K562 (cell line): ENCODE results near the gene SETD1B. TPM values are rescaled to one million over a fixed set of nuclear protein-coding genes. Genes with fewer than 3 reads are reported as not detected.

Experiments used
- ADNP ChIP-seq: fragments of 200-800 bp; sonication (Bioruptor generic); IDR thresholded peaks from 2 replicates; pipeline ENCODE4 v1.6.1; 2016; ENCODE audit warnings: missing genetic modification characterization, missing compliant biosample characterization
- ATF7 ChIP-seq: fragments of 450-650 bp; IDR thresholded peaks from 2 replicates; pipeline ENCODE4 v1.7.1; 2014; ENCODE audit warnings: mild to moderate bottlenecking, moderate library complexity
- BCOR ChIP-seq: fragments of 450-650 bp; IDR thresholded peaks from 2 replicates; pipeline ENCODE4 v1.6.1; 2016
- BRD4 ChIP-seq: fragments of 200-600 bp; sonication (generic); IDR thresholded peaks from 2 replicates; pipeline ENCODE4 v1.6.1; 2017; ENCODE audit warnings: inconsistent platforms
- ELF2 ChIP-seq: fragments of 250-450 bp; sonication (Bioruptor Pico); IDR thresholded peaks from 2 replicates; pipeline ENCODE4 v1.5.0; 2021; ENCODE audit warnings: mild to moderate bottlenecking
- EP300 ChIP-seq: IDR thresholded peaks from 2 replicates; pipeline ENCODE4 v1.6.1; 2012; ENCODE audit warnings: low read length, improper control_type of control experiment
- ERF ChIP-seq: fragments of 450-650 bp; formaldehyde crosslinking; IDR thresholded peaks from 2 replicates; pipeline ENCODE4 v1.4.0; 2020; ENCODE audit warnings: mild to moderate bottlenecking, mixed read lengths
- GATAD2B ChIP-seq: fragments of 450-650 bp; IDR thresholded peaks from 2 replicates; pipeline ENCODE4 v1.6.1; 2017; ENCODE audit warnings: mild to moderate bottlenecking, borderline replicate concordance
- GTF2A2 ChIP-seq: IDR thresholded peaks from 2 replicates; pipeline ENCODE4 v1.6.1; 2016; ENCODE audit warnings: mild to moderate bottlenecking, missing genetic modification characterization, missing compliant biosample characterization
- HES1 ChIP-seq: fragments of 450-650 bp; IDR thresholded peaks from 2 replicates; pipeline ENCODE4 v1.6.1; 2016; ENCODE audit warnings: low read depth, mild to moderate bottlenecking, moderate library complexity
- HMG20A ChIP-seq: fragments of 450-650 bp; formaldehyde crosslinking; conservative IDR thresholded peaks from 2 replicates; pipeline ENCODE4 v1.4.0; 2020; ENCODE audit warnings: mild to moderate bottlenecking, mixed read lengths
- ILF3 ChIP-seq: fragments of 450-650 bp; IDR thresholded peaks from 2 replicates; pipeline ENCODE4 v1.6.1; 2018; ENCODE audit warnings: antibody characterized with exemption, mild to moderate bottlenecking, moderate library complexity, borderline replicate concordance
- MLLT1 ChIP-seq, 2 experiments: fragments of 450-650 bp; IDR thresholded peaks; 2 replicates each; pipeline ENCODE4 v1.6.1; 2016
- MLX ChIP-seq, 2 experiments: fragments of 450-650 bp in 1 of 2; sonication (generic) in 1 of 2; formaldehyde crosslinking; conservative IDR thresholded peaks; 2 replicates each; pipeline versions ENCODE4 v1.4.0 to v1.8.1; 2020 to 2022; ENCODE audit warnings: mild to moderate bottlenecking in 1 of 2, missing genetic modification reagents in 1 of 2
- MYBL2 ChIP-seq, 2 experiments: fragments of 450-650 bp in 1 of 2; sonication (generic) in 1 of 2; formaldehyde crosslinking in 1 of 2; IDR thresholded peaks; 2 replicates each; pipeline versions ENCODE4 v1.6.1 to v1.8.1; 2017 to 2022; ENCODE audit warnings: borderline replicate concordance in 1 of 2, inconsistent platforms in 1 of 2, low read depth in 1 of 2, mild to moderate bottlenecking in 1 of 2, missing genetic modification reagents in 1 of 2, moderate library complexity in 1 of 2
- NEUROD1 ChIP-seq: fragments of 150-350 bp; IDR thresholded peaks from 2 replicates; pipeline ENCODE4 v1.6.1; 2014; ENCODE audit warnings: borderline replicate concordance, low read length, low read depth; ENCODE audit not compliant: partially characterized antibody
- NR1H2 ChIP-seq: sonication (generic); formaldehyde crosslinking; IDR thresholded peaks from 2 replicates; pipeline ENCODE4 v1.4.0; 2020; ENCODE audit warnings: mild to moderate bottlenecking, missing genetic modification reagents
- PKNOX1 ChIP-seq: fragments of 450-650 bp; IDR thresholded peaks from 2 replicates; pipeline ENCODE4 v1.6.1; 2016
- SMAD4 ChIP-seq: fragments of 250-450 bp; sonication (Bioruptor Pico); conservative IDR thresholded peaks from 2 replicates; pipeline ENCODE4 v1.8.0; 2021; ENCODE audit warnings: inconsistent platforms, mild to moderate bottlenecking, moderate library complexity
- SMARCC2 ChIP-seq: fragments of 450-650 bp; IDR thresholded peaks from 2 replicates; pipeline ENCODE4 v1.6.1; 2017; ENCODE audit warnings: antibody characterized with exemption, moderate library complexity, mild to moderate bottlenecking, low read depth
- STAT5A ChIP-seq: IDR thresholded peaks from 2 replicates; pipeline ENCODE4 v1.6.1; 2012; ENCODE audit warnings: low read length, inconsistent platforms, borderline replicate concordance
- TAF1 ChIP-seq: IDR thresholded peaks from 2 replicates; pipeline ENCODE4 v1.6.1; 2011; ENCODE audit warnings: mild to moderate bottlenecking, low read length, moderate library complexity; ENCODE audit not compliant: insufficient read depth, control insufficient read depth, severe bottlenecking; ENCODE audit errors: extremely low read depth
- ZNF121 ChIP-seq: sonication (generic); formaldehyde crosslinking; conservative IDR thresholded peaks from 2 replicates; pipeline ENCODE4 v1.8.0; 2022; ENCODE audit warnings: missing genetic modification reagents
- ZNF75A ChIP-seq: fragments of 450-650 bp; formaldehyde crosslinking; IDR thresholded peaks from 2 replicates; pipeline ENCODE4 v1.4.0; 2020; ENCODE audit warnings: mild to moderate bottlenecking
- polyA plus RNA-seq, 8 experiments: library from polyadenylated mRNA; depleted of rRNA in 4 of 8; stranded (reverse) in 5 of 8; unstranded in 3 of 8; fragments of >200 nt; fragmentation: Nextera tagmentation in 2 of 8; fragmentation: Illumina TruSeq in 1 of 8; extraction: Ambion mirVana in 2 of 8; extraction: Trizol in 1 of 8; gene quantifications; 2 replicates each; pipeline versions ENCODE4 v1.2.1 to v1.2.3, GENCODE V29; 2011 to 2014; ENCODE audit warnings: inconsistent platforms in 1 of 8, missing spikeins in 1 of 8
- total RNA-seq, 7 experiments: library from RNA; depleted of rRNA in 6 of 7; stranded (reverse); fragments of >200 nt in 6 of 7; fragmentation: Illumina TruSeq in 2 of 7; extraction: Trizol in 2 of 7; gene quantifications; 2 replicates each; pipeline versions ENCODE4 v1.2.1 to v1.2.3, GENCODE V29; 2011 to 2021; ENCODE audit warnings: low replicate concordance in 1 of 7

Gene SETD1B
- total and polyA plus RNA-seq, 9 of the 15 experiments (the other 6 are each of a cell fraction or from before 2014, with no cell fraction given): 0.48 to 26.6 (median 2.3) TPM

- no peak for TF ChIP-seq ZNF121 (CRISPR knock-in tag)
- TF ChIP-seq ERF (CRISPR knock-in tag): peak; percentile 43; the same call in 1 of the 2 replicates
- TF ChIP-seq ATF7: no peak
- TF ChIP-seq ILF3: no peak
- TF ChIP-seq MLLT1 (IDR thresholded peaks at IDR 0.05): 0 out of 4 replicates have a peak, but pooled peaks of 1 of the 2 experiments have one; percentile 8
- 0 out of 2 replicates have a peak, but pooled peaks have one; percentile 15 for TF ChIP-seq GTF2A2 (tag)
- 0 out of 2 replicates have a peak, but pooled peaks have one; percentile 44 for TF ChIP-seq GATAD2B
- 0 out of 2 replicates have a peak, but pooled peaks have one; percentile 18 for TF ChIP-seq BRD4
- TF ChIP-seq NEUROD1: no peak
- no peak for TF ChIP-seq ZNF75A
- TF ChIP-seq ADNP (tag): no peak
- TF ChIP-seq NR1H2: no peak
- TF ChIP-seq TAF1: peak; percentile 61
- TF ChIP-seq HMG20A: no peak
- no peak for TF ChIP-seq ELF2 (CRISPR knock-in tag)
- no peak for TF ChIP-seq MYBL2 (IDR thresholded peaks at IDR 0.05; ENCODE audit: low read depth)
- TF ChIP-seq MYBL2 (CRISPR knock-in tag; IDR thresholded peaks at IDR 0.05; ENCODE audit: borderline replicate concordance): no peak
- no peak for TF ChIP-seq SMARCC2
- no peak for TF ChIP-seq BCOR
- no peak for TF ChIP-seq HES1
- TF ChIP-seq SMAD4 (CRISPR knock-in tag): peak; percentile 22; the same call in 1 of the 2 replicates
- TF ChIP-seq MLX (CRISPR knock-in tag; conservative IDR thresholded peaks at IDR 0.05): no peak
- TF ChIP-seq STAT5A: no peak
- no peak for TF ChIP-seq EP300
- 0 out of 2 replicates have a peak, but pooled peaks have one; percentile 37 for TF ChIP-seq PKNOX1
Measured at GRCh38 chr12:121803861-121804416, at the start of gene SETD1B (continued).
